Measurements from ENCODE around the gene PLCB4. TPM values are rescaled to one million over a fixed set of nuclear protein-coding genes. Genes with fewer than 3 reads are reported as not detected.

Gene PLCB4
- polyA plus RNA-seq, 1 experiment, result 18.6 TPM

DNA sequence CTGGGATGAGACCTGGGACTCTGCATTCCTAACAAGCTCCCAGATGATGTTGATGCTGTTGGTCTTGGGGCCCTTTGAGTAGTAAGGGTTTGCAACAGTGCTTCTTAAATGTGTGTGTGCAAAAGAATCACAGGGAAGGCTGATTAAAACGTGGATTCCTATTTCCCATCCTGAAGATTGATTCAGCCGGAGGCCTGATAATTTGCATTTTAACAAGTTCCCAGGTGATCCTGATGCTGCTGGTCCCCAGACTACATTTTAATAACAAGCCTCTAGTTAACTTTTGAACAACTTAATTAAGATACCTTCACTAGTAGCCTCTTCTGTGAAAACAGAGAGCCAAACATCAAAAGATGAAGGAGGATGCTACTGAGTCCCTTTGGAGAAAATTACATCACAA, 289.1 kb downstream of the PLCB4 start:
- no peaks in the 10 kb centered on the region for H3K27me3 ChIP-seq (ENCODE audit: control insufficient read depth, insufficient read depth, low read length)
- ChIA-PET CTCF (interaction anchor here (0.8 to 2.3 kb wide), 3 partner anchors 35 to 568 kb away, joined by 3 to 10 read pairs (median 4); no protein-coding TSS in a partner anchor), POLR2A (no interaction called here)

DNA sequence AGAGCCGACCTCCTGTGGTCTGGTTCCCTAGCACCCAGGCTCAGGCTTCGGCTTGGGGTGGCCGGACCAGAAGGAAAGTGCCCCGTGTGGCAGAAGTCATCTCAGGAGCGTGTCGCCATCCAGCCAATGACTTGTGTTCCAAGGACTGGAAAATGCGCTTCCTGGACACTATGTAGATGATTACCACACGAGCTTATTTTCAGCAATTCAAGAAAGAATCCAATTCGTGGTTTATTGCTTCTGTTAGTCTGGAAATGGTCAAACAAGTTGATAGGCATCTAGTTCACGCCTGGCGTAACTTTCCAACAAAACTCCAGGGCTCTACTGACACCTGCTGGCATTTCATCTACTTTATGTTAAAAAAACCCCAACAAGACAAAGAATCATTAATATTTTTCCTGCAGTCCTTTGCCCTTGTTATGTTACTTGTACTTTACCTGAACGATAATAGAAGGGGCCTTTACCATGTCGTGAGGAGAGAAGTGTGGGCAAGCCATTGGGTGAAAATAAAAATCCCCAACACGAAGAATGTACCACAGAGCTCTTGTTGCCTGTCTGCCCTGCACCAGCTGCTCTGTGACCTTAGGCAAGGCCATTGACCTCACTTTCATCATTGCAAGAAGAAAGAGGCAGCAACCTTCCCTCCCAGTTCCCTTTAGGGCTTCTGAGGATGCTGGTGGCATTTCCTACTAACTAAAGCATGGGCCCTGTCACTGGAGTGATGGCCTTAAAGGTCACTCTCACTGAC, 290.8 kb downstream of the PLCB4 start:
- Histone ChIP-seq H3K27me3 (ENCODE audit: control insufficient read depth, insufficient read depth, low read length) (no peaks in the 10 kb centered on the region), H3K27ac (ENCODE audit: low read depth, low read length) (no peak overlapping the region), H3K9me3 (ENCODE audit: control insufficient read depth, insufficient read depth, low read length) (no peaks in the 10 kb centered on the region), H3K4me3 (ENCODE audit: low read depth, low read length) (no peak overlapping the region)
- CTCF ChIA-PET, result interaction anchor here (0.6 to 2.1 kb wide), 27 partner anchors 9 to 637 kb away, joined by 3 to 18 read pairs (median 4); no protein-coding TSS in a partner anchor
- no peak for DNase-seq (ENCODE audit: low read depth, low spot score)
- TF ChIP-seq CTCF (IDR thresholded peaks at IDR 0.05; ENCODE audit: low read depth, low read length), result peak; percentile 56
- POLR2A ChIA-PET, result no interaction called here

More for the DNA sequence above, 289.1 kb downstream of the PLCB4 start:
- DNase-seq (ENCODE audit: low read depth, low spot score), result no peak
- no peak for TF ChIP-seq CTCF (IDR thresholded peaks at IDR 0.05; ENCODE audit: low read depth, low read length)
- no peak overlapping the region for H3K4me3 ChIP-seq (ENCODE audit: low read depth, low read length)
- H3K9me3 ChIP-seq (ENCODE audit: control insufficient read depth, insufficient read depth, low read length), result no peaks in the 10 kb centered on the region
- H3K27ac ChIP-seq (ENCODE audit: low read depth, low read length), result no peak overlapping the region

- no peaks in the 10 kb centered on the region for H3K27me3 ChIP-seq (ENCODE audit: control insufficient read depth, insufficient read depth, low read length)
- no peak overlapping the region for H3K27ac ChIP-seq (ENCODE audit: low read depth, low read length)
- ChIA-PET CTCF (interaction anchor here (0.6 to 2.1 kb wide), 14 partner anchors 9 to 631 kb away, joined by 3 to 18 read pairs (median 6); no protein-coding TSS in a partner anchor), POLR2A (no interaction called here)
- no peaks in the 10 kb centered on the region for H3K9me3 ChIP-seq (ENCODE audit: control insufficient read depth, insufficient read depth, low read length)
- no peak for TF ChIP-seq CTCF (IDR thresholded peaks at IDR 0.05; ENCODE audit: low read depth, low read length)
- no peak for DNase-seq (ENCODE audit: low read depth, low spot score)
- no peak overlapping the region for H3K4me3 ChIP-seq (ENCODE audit: low read depth, low read length)
These were observed 291.5 kb downstream of the PLCB4 start for GRCh38 chr20:9360431-9360830.

DNA sequence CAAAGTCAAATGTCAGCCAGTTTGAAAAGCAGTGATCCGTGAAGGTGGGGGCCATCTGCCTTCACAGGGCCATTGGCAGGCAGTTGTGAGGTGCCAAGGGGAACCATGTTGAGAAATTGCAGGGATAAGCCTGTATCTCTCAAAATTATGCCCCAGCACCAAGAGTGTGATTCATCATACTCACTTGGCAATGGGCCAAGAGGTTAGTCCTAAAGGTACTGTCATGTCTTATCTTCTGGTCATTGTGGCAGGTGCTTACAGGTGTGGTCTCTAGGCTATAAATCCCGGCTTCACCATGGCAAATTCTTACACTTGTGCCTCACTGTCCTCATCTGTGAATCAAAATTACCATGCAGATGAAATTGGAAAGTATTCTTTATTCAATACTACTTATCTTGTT, 294.8 kb downstream of the PLCB4 start:
- DNase-seq (ENCODE audit: low read depth, low spot score), result no peak
- Histone ChIP-seq H3K4me3 (ENCODE audit: low read depth, low read length) (no peak overlapping the region), H3K27ac (ENCODE audit: low read depth, low read length) (no peak overlapping the region), H3K27me3 (ENCODE audit: control insufficient read depth, insufficient read depth, low read length) (no peaks in the 10 kb centered on the region), H3K9me3 (ENCODE audit: control insufficient read depth, insufficient read depth, low read length) (no peaks in the 10 kb centered on the region)
- CTCF ChIA-PET, result interaction anchor here (2.2 to 2.3 kb wide), 2 partner anchors 510 to 604 kb away, joined by 9 to 11 read pairs; no protein-coding TSS in a partner anchor
- TF ChIP-seq CTCF (IDR thresholded peaks at IDR 0.05; ENCODE audit: low read depth, low read length), result no peak
- POLR2A ChIA-PET, result no interaction called here

DNA sequence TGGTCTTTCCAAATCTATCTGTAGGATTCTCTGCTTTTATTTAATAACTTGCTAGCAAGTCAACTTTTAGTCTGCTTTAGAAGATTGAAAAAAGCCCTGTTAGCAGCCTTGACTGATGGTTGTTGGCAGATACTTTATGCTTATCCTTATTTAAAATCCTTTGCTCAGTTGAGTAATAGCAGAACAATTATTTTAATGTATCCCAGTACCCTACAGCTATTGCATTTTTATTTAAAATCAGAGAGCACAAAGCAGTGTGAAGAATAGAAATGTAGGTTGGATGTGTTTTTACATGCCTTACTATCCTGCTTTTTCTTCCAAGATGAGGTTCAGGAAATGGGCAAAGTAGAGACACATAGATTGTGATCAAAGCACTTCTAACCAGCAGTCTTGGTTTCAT, 298.4 kb downstream of the PLCB4 start:
- no peaks in the 10 kb centered on the region for H3K9me3 ChIP-seq (ENCODE audit: control insufficient read depth, insufficient read depth, low read length)
- no peaks in the 10 kb centered on the region for H3K27me3 ChIP-seq (ENCODE audit: control insufficient read depth, insufficient read depth, low read length)
- CTCF ChIA-PET, result interaction anchor here (0.7 to 1.8 kb wide), 3 partner anchors 514 to 607 kb away, joined by 5 to 6 read pairs (median 5); no protein-coding TSS in a partner anchor
- POLR2A ChIA-PET, result no interaction called here
- TF ChIP-seq CTCF (IDR thresholded peaks at IDR 0.05; ENCODE audit: low read depth, low read length), result no peak
- no peak overlapping the region for H3K27ac ChIP-seq (ENCODE audit: low read depth, low read length)
- DNase-seq (ENCODE audit: low read depth, low spot score), result no peak
- no peak overlapping the region for H3K4me3 ChIP-seq (ENCODE audit: low read depth, low read length)

All from AG04450 (cell line).